ENCODE data around the gene TBC1D5. TPM values are rescaled to one million over a fixed set of nuclear protein-coding genes. Genes with fewer than 3 reads are reported as not detected.

Gene TBC1D5
- polyA plus RNA-seq, 4 donors, result 5.1 to 37.6 (median 12.4) TPM

GRCh38 chr3:17753632-17753992 lies 11.2 kb upstream of the TBC1D5 start:
- Histone ChIP-seq H3K9me3 (ENCODE audit: control insufficient read depth in 2 of 2, insufficient read depth in 1 of 2, low read depth in 1 of 2, low read length in 1 of 2) (no peaks in the 10 kb centered on the region), H3K27me3 (ENCODE audit: control insufficient read depth in 3 of 3, insufficient read depth in 3 of 3, low read length in 3 of 3) (no peaks in the 10 kb centered on the region), H3K4me3 (ENCODE audit: low read depth in 1 of 3, low read length in 3 of 3) (no peak overlapping the region), H3K4me1 (ENCODE audit: control insufficient read depth in 3 of 3, insufficient read depth in 2 of 3, low read depth in 1 of 3, low read length in 2 of 3) (peaks cover 2 to 4% (median 4%) of the 10 kb centered on the region in 3 donors), H3K27ac (ENCODE audit: low read depth in 1 of 3, low read length in 2 of 3) (no peak overlapping the region), H3K36me3 (ENCODE audit: control insufficient read depth in 3 of 3, insufficient read depth in 2 of 3, low read depth in 1 of 3, low read length in 3 of 3) (no peaks in the 10 kb centered on the region)
- FAIRE-seq (no peak), DNase-seq (no peak)
- WGBS, 3 donors, result 56 to 69% (median 57%) methylated on average over 1 of the region's 1 CpG

GRCh38 chr3:17752876-17753631 lies 10.6 kb upstream of the TBC1D5 start:
- FAIRE-seq (no peak), DNase-seq (no peak)
- peaks cover 2 to 4% (median 4%) of the 10 kb centered on the region in 3 donors for H3K4me1 ChIP-seq (ENCODE audit: control insufficient read depth in 3 of 3, insufficient read depth in 2 of 3, low read depth in 1 of 3, low read length in 2 of 3)
- 71 to 89% (median 84%) methylated on average over 1 of the region's 1 CpG for WGBS, 3 donors
- H3K4me3 ChIP-seq (ENCODE audit: low read depth in 1 of 3, low read length in 3 of 3), result no peak overlapping the region
- no peaks in the 10 kb centered on the region for H3K36me3 ChIP-seq (ENCODE audit: control insufficient read depth in 3 of 3, insufficient read depth in 2 of 3, low read depth in 1 of 3, low read length in 3 of 3)
- no peaks in the 10 kb centered on the region for H3K9me3 ChIP-seq (ENCODE audit: control insufficient read depth in 2 of 2, insufficient read depth in 1 of 2, low read depth in 1 of 2, low read length in 1 of 2)
- H3K27me3 ChIP-seq (ENCODE audit: control insufficient read depth in 3 of 3, insufficient read depth in 3 of 3, low read length in 3 of 3), result no peaks in the 10 kb centered on the region
- H3K27ac ChIP-seq (ENCODE audit: low read depth in 1 of 3, low read length in 2 of 3), result no peak overlapping the region

- Histone ChIP-seq H3K36me3 (ENCODE audit: control insufficient read depth in 3 of 3, insufficient read depth in 2 of 3, low read depth in 1 of 3, low read length in 3 of 3) (no peaks in the 10 kb centered on the region), H3K27me3 (ENCODE audit: control insufficient read depth in 3 of 3, insufficient read depth in 3 of 3, low read length in 3 of 3) (no peaks in the 10 kb centered on the region), H3K4me3 (ENCODE audit: low read depth in 1 of 3, low read length in 3 of 3) (no peak overlapping the region), H3K9me3 (ENCODE audit: control insufficient read depth in 2 of 2, insufficient read depth in 1 of 2, low read depth in 1 of 2, low read length in 1 of 2) (no peaks in the 10 kb centered on the region), H3K27ac (ENCODE audit: low read depth in 1 of 3, low read length in 2 of 3) (no peak overlapping the region), H3K4me1 (ENCODE audit: control insufficient read depth in 3 of 3, insufficient read depth in 2 of 3, low read depth in 1 of 3, low read length in 2 of 3) (peaks cover 2 to 4% (median 4%) of the 10 kb centered on the region in 3 donors)
- FAIRE-seq (no peak), DNase-seq (no peak)
- WGBS, 3 donors, result 73 to 80% (median 76%) methylated on average over 2 of the region's 2 CpGs
Measured at GRCh38 chr3:17752436-17752835, 10.0 kb upstream of the TBC1D5 start.

- Histone ChIP-seq H3K27me3 (ENCODE audit: control insufficient read depth in 3 of 3, insufficient read depth in 3 of 3, low read length in 3 of 3) (no peaks in the 10 kb centered on the region), H3K4me1 (ENCODE audit: control insufficient read depth in 3 of 3, insufficient read depth in 2 of 3, low read depth in 1 of 3, low read length in 2 of 3) (peaks cover 2 to 7% (median 4%) of the 10 kb centered on the region in 3 donors), H3K27ac (ENCODE audit: low read depth in 1 of 3, low read length in 2 of 3) (peak overlapping the region in 2 of 3 donors; percentile 37 to 65), H3K36me3 (ENCODE audit: control insufficient read depth in 3 of 3, insufficient read depth in 2 of 3, low read depth in 1 of 3, low read length in 3 of 3) (no peaks in the 10 kb centered on the region), H3K4me3 (ENCODE audit: low read depth in 1 of 3, low read length in 3 of 3) (peak overlapping the region in 2 of 3 donors; percentile 20 to 42), H3K9me3 (ENCODE audit: control insufficient read depth in 2 of 2, insufficient read depth in 1 of 2, low read depth in 1 of 2, low read length in 1 of 2) (no peaks in the 10 kb centered on the region)
- 4 to 38% (median 6%) methylated on average over 3 of the region's 3 CpGs for WGBS, 3 donors
- DNase-seq (peak; percentile 75 to 84), FAIRE-seq (no peak)
Measured at GRCh38 chr3:17749705-17750293, 7.4 kb upstream of the TBC1D5 start.

- FAIRE-seq (no peak), DNase-seq (no peak)
- peaks cover 2 to 7% (median 4%) of the 10 kb centered on the region in 3 donors for H3K4me1 ChIP-seq (ENCODE audit: control insufficient read depth in 3 of 3, insufficient read depth in 2 of 3, low read depth in 1 of 3, low read length in 2 of 3)
- 55 to 71% (median 67%) methylated on average over 1 of the region's 1 CpG for WGBS, 3 donors
- H3K36me3 ChIP-seq (ENCODE audit: control insufficient read depth in 3 of 3, insufficient read depth in 2 of 3, low read depth in 1 of 3, low read length in 3 of 3), result no peaks in the 10 kb centered on the region
- H3K4me3 ChIP-seq (ENCODE audit: low read depth in 1 of 3, low read length in 3 of 3), result no peak overlapping the region
- H3K27me3 ChIP-seq (ENCODE audit: control insufficient read depth in 3 of 3, insufficient read depth in 3 of 3, low read length in 3 of 3), result no peaks in the 10 kb centered on the region
- peak overlapping the region; percentile 5 to 65 (median 37) for H3K27ac ChIP-seq (ENCODE audit: low read depth in 1 of 3, low read length in 2 of 3)
- H3K9me3 ChIP-seq (ENCODE audit: control insufficient read depth in 2 of 2, insufficient read depth in 1 of 2, low read depth in 1 of 2, low read length in 1 of 2), result no peaks in the 10 kb centered on the region
Measured at GRCh38 chr3:17749281-17749680, 6.8 kb upstream of the TBC1D5 start.

- WGBS, 3 donors, result 73 to 77% (median 74%) methylated on average over 6 of the region's 6 CpGs
- DNase-seq (no peak), FAIRE-seq (no peak)
- H3K4me3 ChIP-seq (ENCODE audit: low read depth in 1 of 3, low read length in 3 of 3), result no peak overlapping the region
- no peaks in the 10 kb centered on the region for H3K27me3 ChIP-seq (ENCODE audit: control insufficient read depth in 3 of 3, insufficient read depth in 3 of 3, low read length in 3 of 3)
- no peak overlapping the region for H3K27ac ChIP-seq (ENCODE audit: low read depth in 1 of 3, low read length in 2 of 3)
- H3K4me1 ChIP-seq (ENCODE audit: control insufficient read depth in 3 of 3, insufficient read depth in 2 of 3, low read depth in 1 of 3, low read length in 2 of 3), result peaks cover 2 to 16% (median 4%) of the 10 kb centered on the region in 3 donors
- H3K9me3 ChIP-seq (ENCODE audit: control insufficient read depth in 2 of 2, insufficient read depth in 1 of 2, low read depth in 1 of 2, low read length in 1 of 2), result no peaks in the 10 kb centered on the region
- no peaks in the 10 kb centered on the region for H3K36me3 ChIP-seq (ENCODE audit: control insufficient read depth in 3 of 3, insufficient read depth in 2 of 3, low read depth in 1 of 3, low read length in 3 of 3)
Measured at GRCh38 chr3:17747890-17748247, 5.4 kb upstream of the TBC1D5 start.

- Histone ChIP-seq H3K36me3 (ENCODE audit: control insufficient read depth in 3 of 3, insufficient read depth in 2 of 3, low read depth in 1 of 3, low read length in 3 of 3) (no peaks in the 10 kb centered on the region), H3K27me3 (ENCODE audit: control insufficient read depth in 3 of 3, insufficient read depth in 3 of 3, low read length in 3 of 3) (no peaks in the 10 kb centered on the region), H3K27ac (ENCODE audit: low read depth in 1 of 3, low read length in 2 of 3) (peak overlapping the region; percentile 5 to 29 (median 8)), H3K4me1 (ENCODE audit: control insufficient read depth in 3 of 3, insufficient read depth in 2 of 3, low read depth in 1 of 3, low read length in 2 of 3) (peaks cover 2 to 16% (median 4%) of the 10 kb centered on the region in 3 donors), H3K9me3 (ENCODE audit: control insufficient read depth in 2 of 2, insufficient read depth in 1 of 2, low read depth in 1 of 2, low read length in 1 of 2) (no peaks in the 10 kb centered on the region), H3K4me3 (ENCODE audit: low read depth in 1 of 3, low read length in 3 of 3) (no peak overlapping the region)
- 73 to 83% (median 81%) methylated on average over 6 of the region's 6 CpGs for WGBS, 3 donors
- FAIRE-seq (no peak), DNase-seq (peak in 1 of 2 donors; percentile 25)
Measured at GRCh38 chr3:17747174-17747889, 4.9 kb upstream of the TBC1D5 start.

- Histone ChIP-seq H3K4me3 (ENCODE audit: low read depth in 1 of 3, low read length in 3 of 3) (no peak overlapping the region), H3K4me1 (ENCODE audit: control insufficient read depth in 3 of 3, insufficient read depth in 2 of 3, low read depth in 1 of 3, low read length in 2 of 3) (peaks cover 2 to 16% (median 4%) of the 10 kb centered on the region in 3 donors), H3K27ac (ENCODE audit: low read depth in 1 of 3, low read length in 2 of 3) (no peak overlapping the region), H3K36me3 (ENCODE audit: control insufficient read depth in 3 of 3, insufficient read depth in 2 of 3, low read depth in 1 of 3, low read length in 3 of 3) (no peaks in the 10 kb centered on the region), H3K9me3 (ENCODE audit: control insufficient read depth in 2 of 2, insufficient read depth in 1 of 2, low read depth in 1 of 2, low read length in 1 of 2) (no peaks in the 10 kb centered on the region), H3K27me3 (ENCODE audit: control insufficient read depth in 3 of 3, insufficient read depth in 3 of 3, low read length in 3 of 3) (no peaks in the 10 kb centered on the region)
- FAIRE-seq (no peak), DNase-seq (no peak)
- 41 to 64% (median 43%) methylated on average over 2 of the region's 2 CpGs for WGBS, 3 donors
Measured at GRCh38 chr3:17745894-17746293, 3.5 kb upstream of the TBC1D5 start.
